Psoas muscle (tissue), 8 donors: ENCODE data around the gene LRRC72. TPM values are rescaled to one million over a fixed set of nuclear protein-coding genes. Genes with fewer than 3 reads are reported as not detected.

ENCODE experiments used
- ATAC-seq, 4 donors: fragments of 200-7000 bp; cut with Tn5 transposase; one replicate each; pipeline ENCODE4 v1.9.1; 2020; ENCODE audit warnings: moderate library complexity in 3 of 4, mild to moderate bottlenecking in 2 of 4
- DNase-seq, 2 donors: peaks; one replicate each; pipeline ENCODE4 v3.0.0-alpha.2; 2020
- H3K27ac ChIP-seq: fragments of 200-600 bp; one replicate; pipeline ENCODE4 v1.8.0; 2022
- H3K27me3 ChIP-seq, 3 donors: fragments of 200-600 bp in 1 of 3; one replicate each; pipeline versions ENCODE4 v1.6.1 to v1.8.0; 2013 to 2022; ENCODE audit warnings: low read length in 2 of 3, mild to moderate bottlenecking in 2 of 3, moderate library complexity in 1 of 3; ENCODE audit not compliant: insufficient read depth in 3 of 3
- H3K36me3 ChIP-seq, 2 donors: fragments of 200-600 bp in 1 of 2; one replicate each; pipeline versions ENCODE4 v1.6.1 to v1.8.0; 2013 to 2022; ENCODE audit warnings: low read depth in 1 of 2, mild to moderate bottlenecking in 1 of 2, moderate library complexity in 1 of 2; ENCODE audit not compliant: insufficient read depth in 1 of 2
- H3K4me1 ChIP-seq: fragments of 200-600 bp; one replicate; pipeline ENCODE4 v1.8.0; 2022
- H3K4me3 ChIP-seq: fragments of 200-600 bp; one replicate; pipeline ENCODE4 v1.8.0; 2022; ENCODE audit warnings: mild to moderate bottlenecking
- H3K9me3 ChIP-seq: fragments of 200-600 bp; one replicate; pipeline ENCODE4 v1.8.0; 2022
- WGBS, 3 donors: extraction: QIAGEN DNeasy Blood & Tissue Kit; methylation state at CpG; one replicate each; pipeline versions ENCODE4 v1.1.6 to v1.1.7; 2013; 5-methylcytosine and 5-hydroxymethylcytosine counted together
- intact Hi-C, 2 donors: fragments of 100-400 bp; cut with DNase I; formaldehyde crosslinking; loops; one replicate each; pipeline versions ENCODE4 v1.11.0 to v1.14.2; 2022
- polyA plus RNA-seq, 3 donors: library from polyadenylated mRNA; stranded (reverse); fragments of 200-250 nt; gene quantifications; one replicate each; pipeline ENCODE4 v1.2.3, GENCODE V29; 2013
- total RNA-seq, 4 donors: library from RNA; stranded (reverse); fragmentation: NEBNext Ultra II Directional in 2 of 4; extraction: Animal tissue kit (Norgen Biotek cat#: 25700) in 2 of 4; gene quantifications; one replicate each; pipeline versions ENCODE4 v1.2.1 to v1.2.4, GENCODE V29; 2021 to 2023
- TF ChIP-seq, protein P1 (sequence below): fragments of 200-600 bp; IDR thresholded peaks from one replicate; pipeline ENCODE4 v1.8.0; 2022; ENCODE audit warnings: antibody characterized with exemption
- donor health status: healthy with polysubstance abuse.
- donor health status: DM: no; HTN: no; CAD: no; lungs with moderate emphysema.
- donor health status: Bipolar disorder and iron deficiency.
- donor health status: healthy.
- donor health status: DM: yes; HTN: yes; CAD: no.
- donor health status: DM: no; HTN: no; CAD: no.
- donor health status: DM: no; HTN: no; CAD: no.
- donor health status: DM: yes; HTN: yes; CAD: no.

The LRRC72 gene
- total and polyA plus RNA-seq, 7 donors, result not detected

DNA sequence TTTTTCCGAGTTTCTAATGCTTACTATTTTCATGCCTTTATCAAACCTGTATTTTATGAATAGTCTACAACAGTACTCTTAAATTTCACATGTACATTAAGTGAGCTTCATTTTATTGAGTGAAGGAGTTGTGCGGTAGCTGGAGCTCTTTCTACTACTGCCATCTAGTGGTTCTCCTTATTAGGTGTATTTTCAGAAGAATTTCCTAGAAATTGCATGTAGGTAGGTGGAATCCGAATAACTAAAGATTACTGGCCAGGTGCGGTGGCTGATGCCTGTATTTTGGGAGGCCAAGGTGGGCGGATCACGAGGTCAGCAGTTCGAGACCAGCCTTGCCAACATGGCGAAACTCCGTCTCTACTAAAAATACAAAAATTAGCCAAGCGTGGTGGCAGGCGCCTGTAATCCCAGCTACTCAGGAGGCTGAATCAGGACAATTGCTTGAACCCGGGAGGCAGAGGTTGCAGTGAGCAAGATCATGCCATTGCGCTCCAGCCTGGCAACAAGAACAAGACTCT lies 38.3 kb downstream of the LRRC72 start:
- 27 to 32% (median 28%) methylated on average over 13 of the region's 13 CpGs for WGBS, 3 donors
- Histone ChIP-seq H3K27me3 (no peaks in the 10 kb centered on the region), H3K4me3 (no peak overlapping the region), H3K4me1 (no peaks in the 10 kb centered on the region), H3K27ac (no peak overlapping the region), H3K36me3 (no peaks in the 10 kb centered on the region), H3K9me3 (no peaks in the 10 kb centered on the region)
- intact Hi-C loops, result loop anchor here (2.0 to 10.0 kb wide), 4 partner anchors 133 to 486 kb away; no protein-coding TSS in a partner anchor
- ATAC-seq (peak in 2 of 4 donors; percentile 49 to 67), DNase-seq (no peak)
- TF ChIP-seq, protein P1, sequence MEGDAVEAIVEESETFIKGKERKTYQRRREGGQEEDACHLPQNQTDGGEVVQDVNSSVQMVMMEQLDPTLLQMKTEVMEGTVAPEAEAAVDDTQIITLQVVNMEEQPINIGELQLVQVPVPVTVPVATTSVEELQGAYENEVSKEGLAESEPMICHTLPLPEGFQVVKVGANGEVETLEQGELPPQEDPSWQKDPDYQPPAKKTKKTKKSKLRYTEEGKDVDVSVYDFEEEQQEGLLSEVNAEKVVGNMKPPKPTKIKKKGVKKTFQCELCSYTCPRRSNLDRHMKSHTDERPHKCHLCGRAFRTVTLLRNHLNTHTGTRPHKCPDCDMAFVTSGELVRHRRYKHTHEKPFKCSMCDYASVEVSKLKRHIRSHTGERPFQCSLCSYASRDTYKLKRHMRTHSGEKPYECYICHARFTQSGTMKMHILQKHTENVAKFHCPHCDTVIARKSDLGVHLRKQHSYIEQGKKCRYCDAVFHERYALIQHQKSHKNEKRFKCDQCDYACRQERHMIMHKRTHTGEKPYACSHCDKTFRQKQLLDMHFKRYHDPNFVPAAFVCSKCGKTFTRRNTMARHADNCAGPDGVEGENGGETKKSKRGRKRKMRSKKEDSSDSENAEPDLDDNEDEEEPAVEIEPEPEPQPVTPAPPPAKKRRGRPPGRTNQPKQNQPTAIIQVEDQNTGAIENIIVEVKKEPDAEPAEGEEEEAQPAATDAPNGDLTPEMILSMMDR, result peak; percentile 77

DNA sequence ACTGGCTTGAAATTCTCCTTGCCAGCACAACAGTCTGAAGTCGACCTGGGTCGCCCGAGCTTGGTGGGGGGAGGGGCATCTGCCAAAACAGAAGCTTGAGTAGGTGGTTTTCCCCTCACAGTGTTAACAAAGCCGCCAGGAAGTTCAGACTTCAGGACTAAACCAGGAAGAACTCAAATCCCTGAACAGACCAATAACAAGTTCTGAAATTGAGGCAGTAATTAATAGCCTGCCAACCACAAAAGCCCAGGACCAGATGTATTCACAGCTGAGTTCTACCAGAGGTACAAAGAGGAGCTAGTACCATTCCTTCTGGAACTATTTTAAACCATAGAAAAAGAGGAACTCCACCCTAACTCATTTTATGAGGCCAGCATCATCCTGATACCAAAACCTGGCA lies 45.3 kb downstream of the LRRC72 start:
- WGBS, 3 donors, result 80 to 84% (median 82%) methylated on average over 4 of the region's 4 CpGs
- H3K27me3 ChIP-seq, result no peaks in the 10 kb centered on the region
- no peak for DNase-seq
- no peaks in the 10 kb centered on the region for H3K9me3 ChIP-seq
- no peak for ATAC-seq
- TF ChIP-seq, protein P1, result no peak
- H3K27ac ChIP-seq, result no peak overlapping the region
- H3K36me3 ChIP-seq, result no peaks in the 10 kb centered on the region
- H3K4me1 ChIP-seq, result no peaks in the 10 kb centered on the region
- intact Hi-C loops, result no loop called here
- no peak overlapping the region for H3K4me3 ChIP-seq

DNA sequence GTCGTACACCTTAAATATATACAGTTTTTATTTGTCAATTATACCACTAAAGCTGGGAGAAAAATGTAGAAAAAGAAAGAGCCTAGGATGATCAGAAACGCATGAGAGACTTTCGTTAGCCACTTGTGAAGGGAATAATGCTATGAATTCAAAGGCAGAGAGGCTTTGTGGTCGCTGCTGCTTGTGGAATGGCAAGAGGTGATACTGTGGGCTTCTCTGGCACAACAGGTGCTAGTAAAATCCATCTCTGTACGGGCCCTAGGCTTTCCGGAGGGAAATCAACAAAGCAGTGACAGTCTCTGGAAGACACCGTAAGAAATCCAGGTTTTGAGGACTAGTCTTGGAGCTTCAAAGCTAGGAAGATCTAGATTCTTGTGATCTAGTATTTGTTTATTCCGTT lies 52.6 kb downstream of the LRRC72 start:
- TF ChIP-seq, protein P1, result no peak
- no peak overlapping the region for H3K4me3 ChIP-seq
- DNase-seq (no peak), ATAC-seq (no peak)
- no peaks in the 10 kb centered on the region for H3K4me1 ChIP-seq
- intact Hi-C loops, result no loop called here
- whole genome bisulfite sequencing, 3 donors, result 64 to 74% (median 73%) methylated on average over 8 of the region's 8 CpGs
- H3K27ac ChIP-seq, result no peak overlapping the region
- no peaks in the 10 kb centered on the region for H3K36me3 ChIP-seq
- H3K27me3 ChIP-seq, result no peaks in the 10 kb centered on the region
- H3K9me3 ChIP-seq, result no peaks in the 10 kb centered on the region

DNA sequence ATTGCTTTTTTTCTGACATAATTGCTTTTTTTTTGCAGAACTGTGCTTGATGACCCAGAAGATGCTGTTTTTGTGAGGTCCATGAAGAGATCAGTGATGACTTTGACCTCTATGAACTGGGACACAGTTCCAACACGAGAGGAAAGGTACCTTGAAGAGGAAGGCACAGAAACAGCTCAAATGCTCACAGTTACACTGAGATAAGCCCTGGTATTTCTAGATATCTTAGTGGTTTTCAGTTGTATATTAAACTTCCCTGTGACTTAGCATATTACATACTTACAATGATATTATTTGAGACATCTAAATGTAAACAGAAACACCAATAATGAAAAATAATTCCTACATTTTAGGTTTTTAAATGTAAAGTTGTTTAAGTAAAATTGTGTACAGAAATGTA lies 54.7 kb downstream of the LRRC72 start:
- no peak overlapping the region for H3K27ac ChIP-seq
- WGBS, 3 donors, result 32 to 50% (median 48%) methylated on average over 1 of the region's 1 CpG
- intact Hi-C loops, result no loop called here
- ATAC-seq (no peak), DNase-seq (no peak)
- H3K4me3 ChIP-seq, result no peak overlapping the region
- no peaks in the 10 kb centered on the region for H3K36me3 ChIP-seq
- no peaks in the 10 kb centered on the region for H3K9me3 ChIP-seq
- H3K27me3 ChIP-seq, result no peaks in the 10 kb centered on the region
- TF ChIP-seq, protein P1, result no peak
- no peaks in the 10 kb centered on the region for H3K4me1 ChIP-seq

DNA sequence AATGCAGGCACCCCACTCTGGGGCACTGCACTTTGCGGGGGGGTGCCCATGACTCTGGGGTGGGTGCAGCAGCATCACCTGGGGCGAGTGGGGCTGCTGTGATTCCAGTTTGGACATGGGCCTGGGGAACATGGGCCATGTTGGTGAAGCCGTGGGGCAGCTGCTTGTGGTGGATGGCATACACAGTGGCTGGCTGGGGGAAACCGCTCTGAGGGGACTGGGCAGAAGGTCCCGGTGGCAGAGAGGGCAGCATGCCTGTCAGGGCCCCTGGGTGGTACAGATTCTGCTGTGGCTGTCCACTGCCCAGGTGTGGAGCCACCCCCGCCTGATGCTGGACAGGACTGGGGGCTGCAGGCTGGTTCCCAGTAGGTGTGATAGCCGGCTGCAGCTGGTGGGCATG lies 57.2 kb downstream of the LRRC72 start:
- WGBS, 3 donors, result 96 to 99% (median 96%) methylated on average over 7 of the region's 7 CpGs
- intact Hi-C loops, result no loop called here
- no peak for ATAC-seq
- DNase-seq, result no peak
- no peak overlapping the region for H3K4me3 ChIP-seq
- no peaks in the 10 kb centered on the region for H3K27me3 ChIP-seq
- no peak overlapping the region for H3K27ac ChIP-seq
- no peaks in the 10 kb centered on the region for H3K9me3 ChIP-seq
- TF ChIP-seq, protein P1, result no peak
- no peaks in the 10 kb centered on the region for H3K4me1 ChIP-seq
- H3K36me3 ChIP-seq, result no peaks in the 10 kb centered on the region
